T-helper 1 cell treated with Interleukin-12 subunit alpha and Interleukin-12 subunit beta and Interleukin-4 antibody, amounts not matched to agents 30 μg/mL and 1 μg/mL, for 36 hours (primary cell): ENCODE data around the gene NCOA6.

Experiments
- H3K27ac Mint-ChIP-seq: one replicate; pipeline ENCODE4 v1.8.0; 2021; ENCODE audit warnings: mild to moderate bottlenecking, mixed read lengths
- H3K27me3 Mint-ChIP-seq: one replicate; pipeline ENCODE4 v1.8.0; 2021; ENCODE audit warnings: low read depth, mixed read lengths
- H3K36me3 Mint-ChIP-seq: one replicate; pipeline ENCODE4 v1.8.0; 2021; ENCODE audit warnings: low read depth, mixed read lengths
- H3K4me1 Mint-ChIP-seq: one replicate; pipeline ENCODE4 v1.8.0; 2021; ENCODE audit warnings: low read depth, mixed read lengths
- H3K4me3 Mint-ChIP-seq: one replicate; pipeline ENCODE4 v1.8.0; 2021; ENCODE audit warnings: mild to moderate bottlenecking, moderate library complexity, mixed read lengths
- H3K9me3 Mint-ChIP-seq: one replicate; pipeline ENCODE4 v1.8.0; 2021; ENCODE audit warnings: mixed read lengths

NCOA6 gene

GRCh38 chr20:34703424-34704176 lies 121.9 kb downstream of the NCOA6 start:
- no peaks in the 10 kb centered on the region for H3K36me3 Mint-ChIP-seq
- peak overlapping the region; percentile 96 for H3K4me3 Mint-ChIP-seq
- peak overlapping the region; percentile 96 for H3K27ac Mint-ChIP-seq
- H3K4me1 Mint-ChIP-seq, result peaks cover 32% of the 10 kb centered on the region
- H3K9me3 Mint-ChIP-seq, result no peaks in the 10 kb centered on the region
- H3K27me3 Mint-ChIP-seq, result peaks cover 18% of the 10 kb centered on the region

GRCh38 chr20:34703061-34703423 lies 122.4 kb downstream of the NCOA6 start:
- H3K4me3 Mint-ChIP-seq, result peak overlapping the region; percentile 96
- H3K27me3 Mint-ChIP-seq, result peaks cover 18% of the 10 kb centered on the region
- no peaks in the 10 kb centered on the region for H3K9me3 Mint-ChIP-seq
- peak overlapping the region; percentile 96 for H3K27ac Mint-ChIP-seq
- H3K36me3 Mint-ChIP-seq, result no peaks in the 10 kb centered on the region
- H3K4me1 Mint-ChIP-seq, result peaks cover 27% of the 10 kb centered on the region

GRCh38 chr20:34701405-34702085 lies 123.9 kb downstream of the NCOA6 start:
- Mint-ChIP-seq H3K4me3 (peak overlapping the region; percentile 22), H3K4me1 (peaks cover 22% of the 10 kb centered on the region), H3K36me3 (no peaks in the 10 kb centered on the region), H3K27ac (no peak overlapping the region), H3K27me3 (peaks cover 18% of the 10 kb centered on the region), H3K9me3 (no peaks in the 10 kb centered on the region)

GRCh38 chr20:34693414-34693813 lies 132.0 kb downstream of the NCOA6 start:
- no peaks in the 10 kb centered on the region for H3K27me3 Mint-ChIP-seq
- no peaks in the 10 kb centered on the region for H3K9me3 Mint-ChIP-seq
- no peaks in the 10 kb centered on the region for H3K4me1 Mint-ChIP-seq
- no peaks in the 10 kb centered on the region for H3K36me3 Mint-ChIP-seq
- no peak overlapping the region for H3K4me3 Mint-ChIP-seq
- H3K27ac Mint-ChIP-seq, result no peak overlapping the region

- Mint-ChIP-seq H3K36me3 (no peaks in the 10 kb centered on the region), H3K4me3 (no peak overlapping the region), H3K27ac (no peak overlapping the region)
Observed at GRCh38 chr20:34691838-34692237, 133.6 kb downstream of the NCOA6 start.

GRCh38 chr20:34689486-34689885 lies 136.0 kb downstream of the NCOA6 start:
- Mint-ChIP-seq H3K36me3 (no peaks in the 10 kb centered on the region), H3K27ac (no peak overlapping the region), H3K9me3 (no peaks in the 10 kb centered on the region), H3K4me1 (no peaks in the 10 kb centered on the region), H3K4me3 (no peak overlapping the region), H3K27me3 (no peaks in the 10 kb centered on the region)

More at GRCh38 chr20:34691838-34692237, 133.6 kb downstream of the NCOA6 start:
- no peaks in the 10 kb centered on the region for H3K4me1 Mint-ChIP-seq
- H3K9me3 Mint-ChIP-seq, result no peaks in the 10 kb centered on the region
- no peaks in the 10 kb centered on the region for H3K27me3 Mint-ChIP-seq

- Mint-ChIP-seq H3K9me3 (no peaks in the 10 kb centered on the region), H3K27me3 (no peaks in the 10 kb centered on the region), H3K4me3 (no peak overlapping the region), H3K27ac (no peak overlapping the region), H3K36me3 (no peaks in the 10 kb centered on the region), H3K4me1 (peaks cover 7% of the 10 kb centered on the region)
Observed at GRCh38 chr20:34683667-34684066, 141.8 kb downstream of the NCOA6 start.

- Mint-ChIP-seq H3K4me3 (no peak overlapping the region), H3K9me3 (no peaks in the 10 kb centered on the region), H3K27ac (peak overlapping the region; percentile 41), H3K27me3 (no peaks in the 10 kb centered on the region), H3K4me1 (peaks cover 14% of the 10 kb centered on the region), H3K36me3 (no peaks in the 10 kb centered on the region)
Observed at GRCh38 chr20:34680586-34681175, 144.8 kb downstream of the NCOA6 start.

GRCh38 chr20:34676642-34677373 lies 148.6 kb downstream of the NCOA6 start, which contains the start of gene PIGU:
TSS of gene PIGU (minus strand) at chr20:34677092. CDS start at chr20:34677085, 7 bp downstream.
- Mint-ChIP-seq H3K36me3 (peaks cover 2% of the 10 kb centered on the region), H3K9me3 (no peaks in the 10 kb centered on the region), H3K4me1 (peaks cover 20% of the 10 kb centered on the region), H3K4me3 (peak within 1 kb of the TSS; percentile 96), H3K27me3 (no peaks in the 10 kb centered on the region), H3K27ac (peak within 1 kb of the TSS; percentile 95)

- Mint-ChIP-seq H3K36me3 (peaks cover 2% of the 10 kb centered on the region), H3K4me1 (peaks cover 20% of the 10 kb centered on the region), H3K9me3 (no peaks in the 10 kb centered on the region), H3K27me3 (no peaks in the 10 kb centered on the region), H3K27ac (peak overlapping the region; percentile 95), H3K4me3 (peak overlapping the region; percentile 96)
Observed at GRCh38 chr20:34675993-34676641, 149.3 kb downstream of the NCOA6 start.

- H3K4me1 Mint-ChIP-seq, result peaks cover 16% of the 10 kb centered on the region
- no peaks in the 10 kb centered on the region for H3K9me3 Mint-ChIP-seq
- no peak overlapping the region for H3K27ac Mint-ChIP-seq
- H3K4me3 Mint-ChIP-seq, result no peak overlapping the region
- H3K27me3 Mint-ChIP-seq, result no peaks in the 10 kb centered on the region
- peaks cover 2% of the 10 kb centered on the region for H3K36me3 Mint-ChIP-seq
Observed at GRCh38 chr20:34675561-34675960, 149.9 kb downstream of the NCOA6 start.

GRCh38 chr20:34673412-34673811 lies 152.0 kb downstream of the NCOA6 start:
- H3K27ac Mint-ChIP-seq, result no peak overlapping the region
- H3K4me1 Mint-ChIP-seq, result peaks cover 13% of the 10 kb centered on the region
- H3K4me3 Mint-ChIP-seq, result no peak overlapping the region
- no peaks in the 10 kb centered on the region for H3K9me3 Mint-ChIP-seq
- no peaks in the 10 kb centered on the region for H3K27me3 Mint-ChIP-seq
- peaks cover 2% of the 10 kb centered on the region for H3K36me3 Mint-ChIP-seq

GRCh38 chr20:34669094-34669493 lies 156.4 kb downstream of the NCOA6 start:
- Mint-ChIP-seq H3K36me3 (peaks cover 2% of the 10 kb centered on the region), H3K4me1 (peaks cover 1% of the 10 kb centered on the region), H3K4me3 (no peak overlapping the region), H3K27me3 (no peaks in the 10 kb centered on the region), H3K9me3 (no peaks in the 10 kb centered on the region), H3K27ac (no peak overlapping the region)
